G401 (cell line): ENCODE results near the gene RGS9BP. TPM values are rescaled to one million over a fixed set of nuclear protein-coding genes. Genes with fewer than 3 reads are reported as not detected.
A peak's percentile ranks its signal among the peaks of the same experiment; 100 is the strongest.

ENCODE experiments used
- DNase-seq: peaks from one replicate; pipeline ENCODE4 v3.0.0-alpha.2; 2015; ENCODE audit warnings: low spot score
- in situ Hi-C: cut with HindIII; loops from 2 replicates; pipeline ENCODE4 v1.10.0; 2016; ENCODE audit warnings: low sequenced_read_pairs, mixed read lengths
- total RNA-seq: library from RNA; depleted of rRNA; stranded (reverse); fragments of >200 nt; shearing (Covaris generic); gene quantifications from 2 replicates; pipeline ENCODE4 v1.2.3, GENCODE V29; 2014

Gene RGS9BP
- total RNA-seq, 1 experiment from 2014 or later, result 5.4 TPM

GRCh38 chr19:32666084-32666483, 9.6 kb upstream of the RGS9BP start:
- in situ Hi-C loops, result no loop called here

GRCh38 chr19:32669310-32669709, 6.3 kb upstream of the RGS9BP start:
- peak; percentile 84 for DNase-seq
- in situ Hi-C loops, result no loop called here

More at GRCh38 chr19:32666084-32666483, 9.6 kb upstream of the RGS9BP start:
- no peak for DNase-seq

GRCh38 chr19:32671883-32672593, 3.6 kb upstream of the RGS9BP start:
- in situ Hi-C loops, result no loop called here
- DNase-seq, result no peak

GRCh38 chr19:32672841-32673240, 2.8 kb upstream of the RGS9BP start:
- in situ Hi-C loops, result no loop called here
- no peak for DNase-seq

- no peak for DNase-seq
Observed at GRCh38 chr19:32673573-32673972, 2.1 kb upstream of the RGS9BP start.

GRCh38 chr19:32674153-32674930, 1.3 kb upstream of the RGS9BP start:
- in situ Hi-C loops, result no loop called here
- no peak for DNase-seq

More at GRCh38 chr19:32673573-32673972, 2.1 kb upstream of the RGS9BP start:
- in situ Hi-C loops, result no loop called here

- peak; percentile 99 for DNase-seq
- in situ Hi-C loops, result no loop called here
Observed at GRCh38 chr19:32674931-32675719, 523 bp upstream of the RGS9BP start, which contains the start of gene ANKRD27. Gene ANKRD27 (minus strand): TSS chr19:32675180. CDS start chr19:32659015, 16,165 bp downstream.

- DNase-seq, result no peak
- in situ Hi-C loops, result no loop called here
Observed at GRCh38 chr19:32676186-32676894, 692 bp downstream of the RGS9BP start.

GRCh38 chr19:32676895-32677359, 1.3 kb downstream of the RGS9BP start:
- in situ Hi-C loops, result no loop called here
- no peak for DNase-seq

GRCh38 chr19:32677657-32678056, 2.0 kb downstream of the RGS9BP start:
- in situ Hi-C loops, result no loop called here
- DNase-seq, result peak; percentile 32

- DNase-seq, result no peak
Observed at GRCh38 chr19:32680986-32681385, 5.3 kb downstream of the RGS9BP start.

GRCh38 chr19:32682317-32682716, 6.7 kb downstream of the RGS9BP start:
- DNase-seq, result no peak
- in situ Hi-C loops, result no loop called here

More at GRCh38 chr19:32680986-32681385, 5.3 kb downstream of the RGS9BP start:
- in situ Hi-C loops, result no loop called here

- in situ Hi-C loops, result no loop called here
- no peak for DNase-seq
Observed at GRCh38 chr19:32686847-32687475, 11.3 kb downstream of the RGS9BP start.

GRCh38 chr19:32687681-32688080, 12.0 kb downstream of the RGS9BP start:
- DNase-seq, result no peak
- in situ Hi-C loops, result no loop called here

- DNase-seq, result no peak
- in situ Hi-C loops, result no loop called here
Observed at GRCh38 chr19:32688311-32688710, 12.7 kb downstream of the RGS9BP start.

- in situ Hi-C loops, result no loop called here
- DNase-seq, result peak; percentile 77
Observed at GRCh38 chr19:32691291-32691951, 15.8 kb downstream of the RGS9BP start, which contains the start of gene NUDT19. Gene NUDT19 (plus strand): TSS chr19:32691821. CDS start chr19:32691961, 140 bp downstream.

GRCh38 chr19:32691952-32692726, 16.5 kb downstream of the RGS9BP start:
- in situ Hi-C loops, result no loop called here

More at GRCh38 chr19:32691952-32692726, 16.5 kb downstream of the RGS9BP start:
- DNase-seq, result peak; percentile 53
